HCT116 (cell line): ENCODE measurements around the gene NPPC. TPM values are rescaled to one million over a fixed set of nuclear protein-coding genes. Genes with fewer than 3 reads are reported as not detected.
"Not testable (repeated sequence)": the region's sequence is repeated elsewhere in the genome, so short reads cannot be mapped to it uniquely, and the experiment has no call there.

ENCODE experiments used
- ATAC-seq: fragments of 200-7000 bp; cut with Tn5 transposase; 2 replicates; pipeline ENCODE4 v1.9.1; 2020; ENCODE audit warnings: mild to moderate bottlenecking, moderate library complexity
- BruUV-seq: library from RNA; stranded (reverse); fragments of 400-500 nt; replicated peaks from 2 replicates; lab custom pipeline; 2021; lab: Mats Ljungman, UMichigan
- CTCF ChIA-PET: fragments of 300-600 bp; sonication (Branson Sonifier 250); formaldehyde crosslinking; loops from one replicate; lab custom pipeline; 2021; ENCODE audit warnings: antibody characterized with exemption; lab: Charles Lee
- POLR2A ChIA-PET: fragments of 300-600, 350-600 bp; sonication (Branson Sonifier 250); formaldehyde crosslinking; loops from one replicate; lab custom pipeline; 2021; ENCODE audit warnings: antibody characterized with exemption; lab: Charles Lee
- RAD21 ChIA-PET, 2 experiments: fragments of 300-600 bp; sonication (Branson Sonifier 250); formaldehyde crosslinking; loops; one replicate each; lab custom pipeline; 2023; ENCODE audit warnings: low total read pairs in 2 of 2; ENCODE audit not compliant: uncharacterized antibody in 2 of 2, unreplicated experiment in 2 of 2, low non-redundant PET in 1 of 2; lab: Charles Lee
- DNase-seq: peaks from one replicate; pipeline ENCODE4 v3.0.0-alpha.2; 2010; ENCODE audit warnings: low read depth, low spot score
- H2AFZ ChIP-seq: fragments of 200-600 bp; shearing (Covaris generic), sonication (generic); 2 replicates; pipeline ENCODE4 v1.6.1; 2017; ENCODE audit warnings: low read depth, mixed run types, mixed read lengths, antibody characterized with exemption, low read length; ENCODE audit not compliant: poor library complexity, severe bottlenecking
- H3K27ac ChIP-seq: 2 replicates; pipeline ENCODE4 v1.5.1; 2012; ENCODE audit warnings: low read depth, low read length
- H3K27me3 ChIP-seq: fragments of 200-600 bp; sonication (generic); 2 replicates; pipeline ENCODE4 v1.6.1; 2016; ENCODE audit warnings: mixed run types, low read length, mixed read lengths; ENCODE audit not compliant: insufficient read depth
- H3K36me3 ChIP-seq, 2 experiments: fragments of 200-500 bp in 1 of 2; fragments of 200-600 bp in 1 of 2; sonication (Bioruptor generic) in 1 of 2; sonication (generic) in 1 of 2; 2 replicates each; pipeline versions ENCODE4 v1.5.1 to v1.6.1; 2014 to 2016; ENCODE audit warnings: low read length in 2 of 2, inconsistent platforms in 1 of 2, mixed read lengths in 1 of 2, mixed run types in 1 of 2; ENCODE audit not compliant: insufficient read depth in 2 of 2, control insufficient read depth in 1 of 2
- H3K4me1 ChIP-seq, 2 experiments: fragments of 200-600 bp in 1 of 2; sonication (generic) in 1 of 2; 2 replicates each; pipeline versions ENCODE4 v1.5.1 to v1.6.1; 2012 to 2017; ENCODE audit warnings: low read length in 2 of 2, inconsistent platforms in 1 of 2, mild to moderate bottlenecking in 1 of 2, mixed read lengths in 1 of 2, mixed run types in 1 of 2, moderate library complexity in 1 of 2; ENCODE audit not compliant: insufficient read depth in 2 of 2, control insufficient read depth in 1 of 2
- H3K4me2 ChIP-seq: fragments of 200-600 bp; sonication (generic); 2 replicates; pipeline ENCODE4 v1.6.1; 2017; ENCODE audit warnings: mixed run types, low read length, mixed read lengths
- H3K4me3 ChIP-seq, 2 experiments: fragments of 200-600 bp in 1 of 2; sonication (generic) in 1 of 2; replicated peaks in 1 of 2; 2 replicates each; pipeline ENCODE4 v1.5.1; 2011 to 2016; ENCODE audit warnings: low read length in 2 of 2, control low read depth in 1 of 2, low read depth in 1 of 2, mild to moderate bottlenecking in 1 of 2, mixed read lengths in 1 of 2, mixed run types in 1 of 2
- H3K79me2 ChIP-seq: fragments of 200-600 bp; sonication (generic); 2 replicates; pipeline ENCODE4 v1.6.1; 2017; ENCODE audit warnings: mild to moderate bottlenecking, mixed run types, low read length, moderate library complexity, mixed read lengths; ENCODE audit not compliant: insufficient read depth
- H3K9ac ChIP-seq: fragments of 200-600 bp; sonication (generic); 2 replicates; pipeline ENCODE4 v1.6.1; 2016; ENCODE audit warnings: low read length, mixed read lengths
- H3K9me2 ChIP-seq: fragments of 200-600 bp; sonication (generic), shearing (Covaris generic); 2 replicates; pipeline ENCODE4 v1.6.1; 2017; ENCODE audit warnings: mixed run types, mild to moderate bottlenecking, moderate library complexity; ENCODE audit not compliant: insufficient read depth
- H3K9me3 ChIP-seq, 2 experiments: fragments of 200-500 bp in 1 of 2; fragments of 200-600 bp in 1 of 2; sonication (Bioruptor generic) in 1 of 2; sonication (generic) in 1 of 2; 2 replicates each; pipeline ENCODE4 v1.6.1; 2014 to 2017; ENCODE audit warnings: low read length in 2 of 2, mixed read lengths in 2 of 2, inconsistent platforms in 1 of 2, low read depth in 1 of 2, mild to moderate bottlenecking in 1 of 2, mixed run types in 1 of 2, moderate library complexity in 1 of 2; ENCODE audit not compliant: control insufficient read depth in 1 of 2, insufficient read depth in 1 of 2
- H4K20me1 ChIP-seq: fragments of 200-600 bp; sonication (generic), shearing (Covaris generic); 2 replicates; pipeline ENCODE4 v1.6.1; 2017; ENCODE audit warnings: mixed run types, mild to moderate bottlenecking, moderate library complexity; ENCODE audit not compliant: insufficient read depth
- CEBPB ChIP-seq: IDR thresholded peaks from 2 replicates; pipeline ENCODE4 v1.6.1; 2012; ENCODE audit warnings: low read depth
- MAX ChIP-seq: IDR thresholded peaks from 2 replicates; pipeline ENCODE4 v1.6.1; 2012
- REST ChIP-seq: IDR thresholded peaks from 2 replicates; pipeline ENCODE4 v1.6.1; 2012; ENCODE audit warnings: low read depth
- YY1 ChIP-seq: IDR thresholded peaks from 2 replicates; pipeline ENCODE4 v1.6.1; 2011; ENCODE audit warnings: low read length, low read depth, moderate library complexity, mild to moderate bottlenecking; ENCODE audit not compliant: insufficient replicate concordance; ENCODE audit errors: extremely low read depth
- ZFX ChIP-seq: fragments of 450-650 bp; IDR thresholded peaks from 2 replicates; pipeline ENCODE4 v1.6.1; 2017
- intact Hi-C: fragments of 100-400 bp; cut with micrococcal nuclease; formaldehyde crosslinking; loops from 2 replicates; pipeline ENCODE4 v1.10.0; 2022
- total RNA-seq: library from RNA; stranded (reverse); gene quantifications from one replicate; pipeline ENCODE4 v1.2.1, GENCODE V29; 2021; ENCODE audit not compliant: unreplicated experiment

The NPPC gene
- total RNA-seq, 1 experiment from 2014 or later, result 0.52 TPM

DNA sequence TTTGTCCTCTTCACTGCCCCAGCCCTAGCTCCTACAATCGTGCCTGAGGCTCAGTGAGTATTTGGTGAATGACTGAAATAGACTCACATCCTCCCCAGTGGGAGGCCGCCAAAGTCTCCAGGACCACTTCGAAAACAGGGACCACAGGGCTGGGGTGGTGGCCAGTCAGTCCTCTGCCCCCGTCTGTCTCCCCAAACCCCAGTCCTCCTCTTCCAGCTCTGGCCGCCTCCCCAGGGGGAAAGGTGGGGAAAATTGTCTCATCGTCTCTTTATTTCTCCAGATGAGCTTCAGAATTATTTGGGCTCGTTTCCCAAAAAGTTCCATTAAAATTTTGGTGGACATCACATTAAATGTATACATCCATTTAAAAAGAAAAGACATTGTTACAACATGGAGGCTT is 43.5 kb downstream of the NPPC start (continued):
- TF ChIP-seq MAX (no peak), REST (no peak), YY1 (no peak), ZFX (no peak), CEBPB (no peak)

DNA sequence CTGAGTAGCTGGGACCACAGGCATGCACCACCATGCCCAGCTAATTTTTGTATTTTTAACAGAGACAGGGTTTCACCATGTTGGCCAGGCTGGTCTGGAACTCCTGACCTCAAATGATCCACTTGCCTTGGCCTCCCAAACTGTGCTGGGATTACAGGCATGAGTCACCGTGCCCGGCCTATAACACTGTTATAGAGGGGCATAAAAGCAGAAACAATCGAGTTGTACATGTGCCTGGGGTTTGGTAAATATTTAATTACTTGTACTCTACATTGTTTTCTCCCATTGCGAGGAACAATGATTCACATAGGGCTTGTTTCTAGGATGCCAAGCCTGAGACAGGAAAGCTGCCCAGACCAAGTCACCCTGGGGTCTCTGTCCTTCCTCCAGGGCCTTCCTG is 45.8 kb downstream of the NPPC start:
- H3K79me2 ChIP-seq, ATAC-seq, BruUV-seq, H2AFZ ChIP-seq, intact Hi-C loops, H3K27me3 ChIP-seq, DNase-seq, H3K36me3 ChIP-seq, RAD21 ChIA-PET, H3K4me1 ChIP-seq, H3K4me2 ChIP-seq, H3K9me2 ChIP-seq, H3K9ac ChIP-seq, H3K4me3 ChIP-seq, H4K20me1 ChIP-seq, H3K27ac ChIP-seq, H3K9me3 ChIP-seq: not testable (repeated sequence)
- CTCF ChIA-PET, result interaction anchor here (1.9 kb wide), 1 partner anchor 20 kb away, joined by 10 read pairs; no protein-coding TSS in a partner anchor
- POLR2A ChIA-PET, result interaction anchor here (0.7 kb wide), 1 partner anchor 541 kb away, joined by 3 read pairs; no protein-coding TSS in a partner anchor
